HCT116 (cell line): ENCODE results near the gene TNNC1. TPM values are rescaled to one million over a fixed set of nuclear protein-coding genes. Genes with fewer than 3 reads are reported as not detected.

Experiments
- ATAC-seq: fragments of 200-7000 bp; cut with Tn5 transposase; 2 replicates; pipeline ENCODE4 v1.9.1; 2020; ENCODE audit warnings: mild to moderate bottlenecking, moderate library complexity
- BruUV-seq: library from RNA; stranded (reverse); fragments of 400-500 nt; replicated peaks from 2 replicates; lab custom pipeline; 2021; lab: Mats Ljungman, UMichigan
- CTCF ChIA-PET: fragments of 300-600 bp; sonication (Branson Sonifier 250); formaldehyde crosslinking; loops from one replicate; lab custom pipeline; 2021; ENCODE audit warnings: antibody characterized with exemption; lab: Charles Lee
- POLR2A ChIA-PET: fragments of 300-600, 350-600 bp; sonication (Branson Sonifier 250); formaldehyde crosslinking; loops from one replicate; lab custom pipeline; 2021; ENCODE audit warnings: antibody characterized with exemption; lab: Charles Lee
- RAD21 ChIA-PET, 2 experiments: fragments of 300-600 bp; sonication (Branson Sonifier 250); formaldehyde crosslinking; loops; one replicate each; lab custom pipeline; 2023; ENCODE audit warnings: low total read pairs in 2 of 2; ENCODE audit not compliant: uncharacterized antibody in 2 of 2, unreplicated experiment in 2 of 2, low non-redundant PET in 1 of 2; lab: Charles Lee
- DNase-seq: peaks from one replicate; pipeline ENCODE4 v3.0.0-alpha.2; 2010; ENCODE audit warnings: low read depth, low spot score
- H2AFZ ChIP-seq: fragments of 200-600 bp; shearing (Covaris generic), sonication (generic); 2 replicates; pipeline ENCODE4 v1.6.1; 2017; ENCODE audit warnings: low read depth, mixed run types, mixed read lengths, antibody characterized with exemption, low read length; ENCODE audit not compliant: poor library complexity, severe bottlenecking
- H3K27ac ChIP-seq: 2 replicates; pipeline ENCODE4 v1.5.1; 2012; ENCODE audit warnings: low read depth, low read length
- H3K27me3 ChIP-seq: fragments of 200-600 bp; sonication (generic); 2 replicates; pipeline ENCODE4 v1.6.1; 2016; ENCODE audit warnings: mixed run types, low read length, mixed read lengths; ENCODE audit not compliant: insufficient read depth
- H3K36me3 ChIP-seq, 2 experiments: fragments of 200-500 bp in 1 of 2; fragments of 200-600 bp in 1 of 2; sonication (Bioruptor generic) in 1 of 2; sonication (generic) in 1 of 2; 2 replicates each; pipeline versions ENCODE4 v1.5.1 to v1.6.1; 2014 to 2016; ENCODE audit warnings: low read length in 2 of 2, inconsistent platforms in 1 of 2, mixed read lengths in 1 of 2, mixed run types in 1 of 2; ENCODE audit not compliant: insufficient read depth in 2 of 2, control insufficient read depth in 1 of 2
- H3K4me1 ChIP-seq, 2 experiments: fragments of 200-600 bp in 1 of 2; sonication (generic) in 1 of 2; 2 replicates each; pipeline versions ENCODE4 v1.5.1 to v1.6.1; 2012 to 2017; ENCODE audit warnings: low read length in 2 of 2, inconsistent platforms in 1 of 2, mild to moderate bottlenecking in 1 of 2, mixed read lengths in 1 of 2, mixed run types in 1 of 2, moderate library complexity in 1 of 2; ENCODE audit not compliant: insufficient read depth in 2 of 2, control insufficient read depth in 1 of 2
- H3K4me2 ChIP-seq: fragments of 200-600 bp; sonication (generic); 2 replicates; pipeline ENCODE4 v1.6.1; 2017; ENCODE audit warnings: mixed run types, low read length, mixed read lengths
- H3K4me3 ChIP-seq, 2 experiments: fragments of 200-600 bp in 1 of 2; sonication (generic) in 1 of 2; replicated peaks in 1 of 2; 2 replicates each; pipeline ENCODE4 v1.5.1; 2011 to 2016; ENCODE audit warnings: low read length in 2 of 2, control low read depth in 1 of 2, low read depth in 1 of 2, mild to moderate bottlenecking in 1 of 2, mixed read lengths in 1 of 2, mixed run types in 1 of 2
- H3K79me2 ChIP-seq: fragments of 200-600 bp; sonication (generic); 2 replicates; pipeline ENCODE4 v1.6.1; 2017; ENCODE audit warnings: mild to moderate bottlenecking, mixed run types, low read length, moderate library complexity, mixed read lengths; ENCODE audit not compliant: insufficient read depth
- H3K9ac ChIP-seq: fragments of 200-600 bp; sonication (generic); 2 replicates; pipeline ENCODE4 v1.6.1; 2016; ENCODE audit warnings: low read length, mixed read lengths
- H3K9me2 ChIP-seq: fragments of 200-600 bp; sonication (generic), shearing (Covaris generic); 2 replicates; pipeline ENCODE4 v1.6.1; 2017; ENCODE audit warnings: mixed run types, mild to moderate bottlenecking, moderate library complexity; ENCODE audit not compliant: insufficient read depth
- H3K9me3 ChIP-seq, 2 experiments: fragments of 200-500 bp in 1 of 2; fragments of 200-600 bp in 1 of 2; sonication (Bioruptor generic) in 1 of 2; sonication (generic) in 1 of 2; 2 replicates each; pipeline ENCODE4 v1.6.1; 2014 to 2017; ENCODE audit warnings: low read length in 2 of 2, mixed read lengths in 2 of 2, inconsistent platforms in 1 of 2, low read depth in 1 of 2, mild to moderate bottlenecking in 1 of 2, mixed run types in 1 of 2, moderate library complexity in 1 of 2; ENCODE audit not compliant: control insufficient read depth in 1 of 2, insufficient read depth in 1 of 2
- H4K20me1 ChIP-seq: fragments of 200-600 bp; sonication (generic), shearing (Covaris generic); 2 replicates; pipeline ENCODE4 v1.6.1; 2017; ENCODE audit warnings: mixed run types, mild to moderate bottlenecking, moderate library complexity; ENCODE audit not compliant: insufficient read depth
- CEBPB ChIP-seq: IDR thresholded peaks from 2 replicates; pipeline ENCODE4 v1.6.1; 2012; ENCODE audit warnings: low read depth
- EGR1 ChIP-seq: IDR thresholded peaks from 2 replicates; pipeline ENCODE4 v1.6.1; 2012; ENCODE audit warnings: low read depth
- JUND ChIP-seq: IDR thresholded peaks from 2 replicates; pipeline ENCODE4 v1.6.1; 2012
- POLR2A ChIP-seq: IDR thresholded peaks from 2 replicates; pipeline ENCODE4 v1.7.0; 2011; ENCODE audit warnings: borderline replicate concordance; ENCODE audit not compliant: insufficient read depth, insufficient read length; ENCODE audit errors: extremely low read depth
- POLR2AphosphoS5 ChIP-seq: IDR thresholded peaks from 2 replicates; pipeline ENCODE4 v1.6.1; 2011; ENCODE audit warnings: mild to moderate bottlenecking, low read depth, low read length, moderate library complexity
- REST ChIP-seq: IDR thresholded peaks from 2 replicates; pipeline ENCODE4 v1.6.1; 2012; ENCODE audit warnings: low read depth
- SRF ChIP-seq: IDR thresholded peaks from 2 replicates; pipeline ENCODE4 v1.6.1; 2012; ENCODE audit warnings: low read depth
- ZNF274 ChIP-seq: fragments of 200-500 bp; sonication (Bioruptor generic); IDR thresholded peaks from 2 replicates; pipeline ENCODE4 v1.6.1; 2014; ENCODE audit warnings: mild to moderate bottlenecking, low read depth, low read length, inconsistent platforms
- intact Hi-C: fragments of 100-400 bp; cut with micrococcal nuclease; formaldehyde crosslinking; loops from 2 replicates; pipeline ENCODE4 v1.10.0; 2022
- total RNA-seq: library from RNA; stranded (reverse); gene quantifications from one replicate; pipeline ENCODE4 v1.2.1, GENCODE V29; 2021; ENCODE audit not compliant: unreplicated experiment

Gene TNNC1
- total RNA-seq, 1 experiment from 2014 or later: 2.2 TPM

GRCh38 chr3:52433996-52434479 lies 19.8 kb downstream of the TNNC1 start (continued):
- TF ChIP-seq REST: no peak
- no peak for TF ChIP-seq POLR2AphosphoS5
- no peak for TF ChIP-seq JUND
- no peak for TF ChIP-seq EGR1

- BruUV-seq: no TSS peak
- H3K4me3 ChIP-seq: no peak overlapping the region
- intact Hi-C loops: no loop called here
- no peak overlapping the region for H3K9ac ChIP-seq
- no peaks in the 10 kb centered on the region for H3K79me2 ChIP-seq
- no peaks in the 10 kb centered on the region for H3K9me2 ChIP-seq
- no peak for TF ChIP-seq CEBPB
- TF ChIP-seq POLR2A: no peak
- no peak for TF ChIP-seq ZNF274
- no peak for TF ChIP-seq SRF
- TF ChIP-seq, all 23 proteins: peak for 0
- CTCF ChIA-PET: no interaction called here
- Histone ChIP-seq H3K27ac (no peak overlapping the region), H3K36me3 (no peaks in the 10 kb centered on the region), H3K9me3 (no peaks in the 10 kb centered on the region), H3K4me2 (no peak overlapping the region), H3K4me1 (no peaks in the 10 kb centered on the region), H3K27me3 (no peaks in the 10 kb centered on the region), H4K20me1 (no peaks in the 10 kb centered on the region), H2AFZ (no peak overlapping the region)
- DNase-seq (no peak), ATAC-seq (no peak)
- RAD21 ChIA-PET: no interaction called here
- POLR2A ChIA-PET: interaction anchor here (1.3 kb wide), 1 partner anchor 12 kb away, joined by 3 read pairs; the partner anchor contains the start of gene SEMA3G
Observed at GRCh38 chr3:52433328-52433995, 20.4 kb downstream of the TNNC1 start.
